T follicular helper cell (primary cell): Measurements from ENCODE around the gene GPC6.
"Not testable (repeated sequence)": the region's sequence is repeated elsewhere in the genome, so short reads cannot be mapped to it uniquely, and the experiment has no call there.

Source experiments
- DNase-seq: peaks from one replicate; pipeline ENCODE4 v3.0.0-alpha.2; 2020; ENCODE audit warnings: low read depth
- total RNA-seq, 2 experiments: gene quantifications; one replicate each; lab custom pipeline; 2026; lab: John Stamatoyannopoulos, UW

The GPC6 gene
- 0 to 0.04 reads per million in 2 experiments for total RNA-seq

DNA sequence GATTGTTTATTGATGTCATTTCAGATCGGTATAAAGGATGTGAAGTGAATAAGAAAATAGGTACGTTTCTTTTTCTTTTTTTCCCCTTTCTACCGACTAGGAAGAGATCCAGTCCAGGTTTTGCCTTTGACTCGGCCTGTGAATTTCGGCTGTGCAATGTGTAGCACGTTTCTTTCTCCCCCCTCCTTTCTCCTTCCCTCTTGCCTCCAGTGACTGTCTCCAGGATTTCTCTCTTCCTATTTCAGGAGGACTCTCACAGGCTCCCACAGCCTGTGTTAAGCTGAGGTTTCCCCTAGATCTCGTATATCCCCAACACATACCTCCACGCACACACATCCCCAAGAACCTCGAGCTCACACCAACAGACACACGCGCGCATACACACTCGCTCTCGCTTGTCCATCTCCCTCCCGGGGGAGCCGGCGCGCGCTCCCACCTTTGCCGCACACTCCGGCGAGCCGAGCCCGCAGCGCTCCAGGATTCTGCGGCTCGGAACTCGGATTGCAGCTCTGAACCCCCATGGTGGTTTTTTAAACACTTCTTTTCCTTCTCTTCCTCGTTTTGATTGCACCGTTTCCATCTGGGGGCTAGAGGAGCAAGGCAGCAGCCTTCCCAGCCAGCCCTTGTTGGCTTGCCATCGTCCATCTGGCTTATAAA is at the start of gene GPC6:
TSS of gene GPC6 (plus strand) at position 185 of the 657 bp plus-strand sequence.
- DNase-seq: no peak

DNA sequence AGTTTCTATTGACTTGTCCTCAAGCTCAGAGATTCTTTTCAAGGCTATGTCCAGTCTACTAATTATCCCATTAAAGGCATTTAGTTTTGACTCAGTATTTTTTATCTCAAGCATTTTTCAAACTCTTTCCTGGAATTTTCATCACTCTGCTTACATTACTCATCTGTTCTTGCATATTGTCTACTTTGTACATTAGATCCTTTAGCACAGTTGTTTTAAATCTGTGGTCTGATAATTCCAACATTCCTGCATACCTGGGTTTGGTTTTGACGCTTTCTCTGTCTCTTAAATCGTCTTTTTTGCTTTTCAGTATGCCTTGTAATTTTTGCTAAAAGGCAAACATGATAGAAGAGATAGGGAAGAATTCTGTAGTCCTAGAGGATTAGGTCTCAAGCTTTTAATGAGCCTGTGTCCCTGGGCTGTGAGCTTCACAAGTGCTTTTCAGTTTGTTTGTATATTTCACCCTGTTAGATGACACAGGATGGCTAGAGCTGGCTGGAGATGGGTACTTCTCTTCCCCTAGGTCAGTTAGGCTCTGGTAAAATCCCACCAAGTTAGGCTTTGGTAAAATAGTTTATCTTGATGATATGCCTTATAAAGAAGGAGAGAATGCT is 46.1 kb upstream of the GPC6 start:
- DNase-seq: no peak

DNA sequence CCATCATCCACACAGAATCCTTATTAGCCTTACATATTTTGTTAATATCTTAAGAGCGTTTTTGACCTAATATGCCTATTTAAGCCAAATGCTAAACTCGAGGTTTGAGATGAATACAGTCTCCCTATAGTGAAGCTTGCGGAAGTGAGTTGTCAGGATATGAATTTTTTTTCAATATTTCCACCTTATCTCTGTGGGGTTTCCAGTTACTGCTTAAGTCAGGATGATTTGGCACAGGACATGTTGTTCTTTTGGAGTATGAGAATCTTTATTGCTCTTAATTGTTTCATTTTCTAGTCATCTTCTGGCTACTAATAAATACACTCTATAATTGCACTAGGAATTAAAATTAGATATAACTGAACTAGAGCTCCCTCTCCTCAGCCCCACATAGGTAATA is 44.2 kb upstream of the GPC6 start:
- no peak for DNase-seq

DNA sequence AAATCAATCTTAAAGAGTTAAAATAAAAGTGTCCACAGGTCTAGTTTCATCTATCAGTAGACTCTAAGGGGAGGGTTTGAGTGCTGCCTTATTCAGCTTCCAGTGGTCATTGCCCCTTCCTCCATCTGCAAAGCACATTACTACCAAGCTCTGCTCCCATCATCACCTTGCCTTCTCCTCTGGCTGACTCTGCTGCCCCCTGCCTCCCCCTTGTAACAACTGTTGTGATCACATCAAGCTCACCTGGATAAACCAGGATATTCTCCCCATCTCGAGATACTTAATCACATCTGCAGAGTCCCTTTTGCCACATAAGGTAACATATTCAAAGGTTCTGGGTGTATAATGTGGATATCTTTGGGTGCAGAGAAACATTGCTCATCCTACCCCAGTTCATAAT is 43.3 kb upstream of the GPC6 start:
- no peak for DNase-seq

DNA sequence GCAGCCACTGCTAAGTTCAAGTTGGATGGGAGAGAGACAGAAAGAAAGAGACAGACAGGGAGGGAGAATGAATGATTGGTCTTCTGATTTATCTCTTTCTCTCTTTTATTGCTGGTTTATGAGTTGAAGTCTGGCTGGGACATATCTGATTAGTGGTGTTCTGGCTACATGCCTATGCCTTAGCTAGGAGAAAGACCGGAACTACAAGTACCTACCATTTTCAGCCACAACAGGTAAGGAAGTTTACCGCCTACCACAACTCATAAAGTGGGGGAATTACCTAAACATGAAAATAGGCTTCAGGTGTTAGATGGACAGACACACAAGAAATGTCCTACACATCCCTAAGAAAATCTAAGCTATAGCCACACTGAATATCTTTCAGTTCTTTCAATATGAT is 36.6 kb upstream of the GPC6 start:
- no peak for DNase-seq

DNA sequence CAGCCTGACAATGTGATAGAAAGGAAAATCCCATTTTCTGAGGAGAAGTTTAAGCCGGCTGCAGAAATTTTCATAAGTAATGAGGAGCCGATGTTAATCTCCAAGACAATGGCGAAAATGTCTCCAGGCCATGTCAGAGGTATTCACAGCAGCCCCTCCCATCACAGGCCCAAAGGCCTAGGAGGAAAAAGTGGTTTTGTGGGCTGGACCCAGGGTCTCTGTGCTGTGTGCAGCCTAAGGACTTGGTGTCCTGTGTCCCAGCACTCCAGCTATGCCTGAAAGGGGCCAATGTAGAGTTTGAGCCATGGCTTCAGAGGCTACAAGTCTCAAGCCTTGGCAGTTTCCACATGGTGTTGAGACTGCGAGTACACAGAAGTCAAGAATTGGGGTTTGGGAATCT is 32.9 kb upstream of the GPC6 start:
- no peak for DNase-seq

DNA sequence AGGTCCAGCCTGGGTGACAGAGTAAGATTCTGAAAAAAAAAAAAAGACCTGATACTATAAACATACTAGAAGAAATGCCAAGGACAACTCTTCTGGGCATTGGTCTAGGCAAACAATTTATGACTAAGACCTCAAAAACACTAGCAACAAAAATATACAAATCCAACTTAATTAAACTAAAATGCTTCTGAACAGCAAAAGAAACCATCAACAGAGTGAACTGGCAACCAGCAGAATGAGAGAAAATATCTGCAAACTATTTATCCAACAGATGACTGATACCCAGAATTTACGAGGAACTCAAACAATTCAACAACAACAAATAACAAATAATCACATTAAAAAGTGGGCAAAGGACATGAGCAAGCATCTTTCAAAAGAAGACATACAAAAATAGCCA is 26.8 kb upstream of the GPC6 start:
- DNase-seq: no peak

DNA sequence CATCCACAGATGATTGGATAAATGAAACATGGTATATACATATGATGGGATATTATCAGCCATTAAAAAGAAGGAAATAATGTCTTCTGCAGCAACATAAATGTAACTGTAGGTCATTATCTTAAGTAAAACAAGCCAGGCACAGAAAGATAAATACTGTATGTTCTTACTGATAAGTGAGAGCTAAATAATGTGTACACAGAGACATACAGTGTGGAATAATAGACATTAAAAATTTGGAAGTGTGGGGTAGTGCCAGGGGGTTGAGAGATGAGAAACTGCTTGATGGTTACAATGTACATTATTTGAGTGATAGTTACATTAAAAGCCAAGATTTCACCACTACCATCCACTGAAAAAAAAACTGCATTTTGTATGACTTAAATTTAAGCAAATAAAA is 26.0 kb upstream of the GPC6 start:
- no peak for DNase-seq

DNA sequence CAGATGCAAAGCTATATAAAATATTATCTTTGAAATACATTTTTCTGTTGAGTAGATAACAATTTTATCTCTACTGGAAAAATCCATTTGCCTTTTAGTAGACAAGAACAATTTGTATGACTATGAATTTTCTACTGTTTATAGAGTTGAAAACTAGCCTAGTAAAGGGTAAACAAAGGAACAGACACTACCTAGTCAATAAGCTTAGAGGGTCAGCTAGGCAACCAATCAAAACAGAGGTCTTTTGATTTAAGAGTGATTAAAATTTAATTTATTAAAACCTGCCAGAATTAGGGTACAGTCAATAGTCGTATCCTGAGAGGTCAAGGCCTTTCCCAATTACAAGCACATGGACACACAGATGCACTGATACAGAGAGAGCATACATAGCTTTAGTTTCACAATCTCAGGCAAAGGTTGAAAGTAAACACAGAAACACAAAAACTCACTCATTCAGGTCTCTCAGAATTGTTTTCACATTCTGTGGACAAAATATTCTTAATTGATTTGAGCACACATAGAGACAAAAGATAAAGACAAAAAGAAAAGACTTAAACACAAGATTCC is 24.5 kb upstream of the GPC6 start:
- no peak for DNase-seq

DNA sequence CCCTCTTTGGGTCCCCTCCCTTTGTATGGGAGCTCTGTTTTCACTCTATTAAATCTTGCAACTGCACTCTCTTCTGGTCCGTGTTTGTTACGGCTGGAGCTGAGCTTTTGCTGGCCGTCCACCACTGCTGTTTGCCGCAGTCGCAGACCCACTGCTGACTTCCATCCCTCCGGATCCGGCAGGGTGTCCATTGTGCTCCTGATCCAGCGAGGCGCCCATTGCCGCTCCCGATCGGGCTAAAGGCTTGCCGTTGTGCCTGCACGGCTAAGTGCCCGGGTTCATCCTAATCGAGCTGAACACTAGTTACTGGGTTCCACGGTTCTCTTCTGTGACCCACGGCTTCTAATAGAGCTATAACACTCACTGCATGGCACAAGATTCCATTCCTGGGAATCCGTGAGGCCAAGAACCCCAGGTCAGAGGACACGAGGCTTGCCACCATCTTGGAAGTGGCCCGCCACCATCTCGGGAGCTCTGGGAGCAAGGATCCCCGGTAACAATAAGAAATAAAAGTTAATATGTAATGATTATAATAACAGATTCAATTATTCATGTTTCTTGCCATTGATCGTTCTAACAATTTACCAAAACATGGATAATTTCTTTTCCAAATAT is 19.7 kb upstream of the GPC6 start:
- DNase-seq: not testable (repeated sequence)

DNA sequence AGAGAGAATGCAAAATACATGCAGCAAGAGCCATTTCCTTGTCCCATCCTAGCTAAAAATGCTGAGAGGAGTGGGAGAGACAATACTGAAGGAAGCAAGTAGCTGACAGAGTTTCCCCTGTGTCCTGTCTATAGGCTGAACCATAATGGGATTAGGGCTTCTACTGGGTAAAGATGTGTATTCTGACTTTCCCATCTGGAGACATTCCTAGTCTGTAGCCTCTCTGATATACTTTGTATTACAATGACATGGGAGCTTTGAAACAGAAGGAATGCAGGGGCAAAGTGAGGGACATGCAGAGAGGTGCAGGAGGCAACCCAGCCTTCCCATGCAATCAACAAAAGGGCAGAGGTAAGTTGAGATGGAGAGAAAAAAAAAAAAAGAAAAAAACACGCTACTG is 10.5 kb upstream of the GPC6 start:
- no peak for DNase-seq

DNA sequence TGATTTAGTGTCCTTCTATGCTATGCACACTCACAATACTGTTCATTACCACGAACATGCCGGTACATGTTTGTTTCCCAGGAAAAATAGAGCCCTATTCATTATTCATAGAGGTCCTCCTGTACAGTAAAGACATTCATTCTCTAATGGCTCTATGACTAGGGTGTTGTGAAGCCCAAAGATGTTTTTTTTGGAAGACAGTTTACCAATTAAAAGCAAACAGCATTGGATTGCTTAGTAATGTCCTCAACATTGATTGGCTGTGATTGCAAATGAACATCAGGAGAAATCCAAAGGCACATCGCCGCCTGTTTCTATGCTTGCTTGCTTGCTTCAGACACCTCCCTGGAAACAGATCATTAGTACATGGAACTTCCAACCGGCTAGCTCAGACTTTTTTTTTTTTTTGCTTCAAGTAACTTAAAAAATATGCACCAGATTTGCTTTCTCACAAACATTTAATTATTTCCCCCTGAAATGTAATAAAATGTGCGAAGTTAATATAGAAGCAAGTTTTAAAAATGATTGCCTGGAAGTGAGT is 8.8 kb upstream of the GPC6 start:
- DNase-seq: no peak

DNA sequence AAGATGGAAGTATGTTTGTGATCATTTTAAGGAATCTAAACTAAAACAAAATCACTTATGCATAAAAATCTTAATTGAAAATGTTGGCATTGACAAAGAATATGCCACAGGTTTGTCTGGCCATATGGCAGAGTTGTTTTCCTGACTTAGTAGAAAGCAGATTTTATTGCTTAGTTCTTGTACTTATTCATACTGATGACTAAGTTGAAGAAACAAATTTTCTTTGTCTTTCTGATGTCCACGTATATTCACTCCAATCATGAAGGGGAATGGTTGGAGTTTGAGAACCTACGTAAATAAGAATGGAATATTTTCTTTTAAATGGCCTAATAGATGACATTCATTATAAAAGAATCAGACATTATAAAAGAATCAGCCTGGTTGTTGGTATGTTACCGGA is 8.0 kb upstream of the GPC6 start:
- no peak for DNase-seq

DNA sequence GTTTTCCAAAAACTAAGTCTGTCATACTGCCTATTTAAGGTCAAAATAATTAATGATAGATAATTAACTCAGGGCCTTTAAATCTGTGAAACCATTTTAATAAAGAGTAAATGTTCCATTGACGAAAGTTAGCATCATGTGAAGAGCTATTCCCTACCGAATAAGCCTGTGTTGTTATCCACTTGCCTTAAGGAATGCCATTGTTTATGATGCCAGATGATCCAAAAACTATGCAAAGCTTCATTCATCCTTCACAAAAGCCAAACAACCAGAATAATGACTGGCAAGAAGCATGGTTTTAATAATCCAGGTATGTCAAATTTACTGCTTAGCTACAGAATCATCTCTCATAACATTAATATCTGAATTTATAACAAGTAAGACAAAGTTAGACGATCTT is 6.5 kb upstream of the GPC6 start:
- DNase-seq: no peak

DNA sequence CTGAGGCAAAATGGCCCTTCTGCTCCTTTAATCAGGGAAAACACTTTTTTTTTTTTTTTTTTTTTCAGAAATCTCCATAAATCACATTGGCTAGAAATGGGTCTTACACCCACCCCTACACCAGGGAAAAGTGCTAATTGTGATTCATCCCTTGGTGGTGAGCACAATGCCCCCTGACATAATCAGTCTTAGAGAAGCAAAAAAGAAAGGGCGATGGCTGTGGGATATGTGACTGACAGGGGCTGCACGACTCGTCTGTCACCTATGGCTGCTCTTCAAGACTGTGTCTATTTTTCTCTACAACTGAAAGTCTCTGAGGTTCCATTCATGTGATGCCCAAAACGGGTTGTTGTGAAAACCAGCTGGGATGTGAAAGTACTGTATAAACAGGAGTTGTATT is 3.6 kb upstream of the GPC6 start:
- no peak for DNase-seq

DNA sequence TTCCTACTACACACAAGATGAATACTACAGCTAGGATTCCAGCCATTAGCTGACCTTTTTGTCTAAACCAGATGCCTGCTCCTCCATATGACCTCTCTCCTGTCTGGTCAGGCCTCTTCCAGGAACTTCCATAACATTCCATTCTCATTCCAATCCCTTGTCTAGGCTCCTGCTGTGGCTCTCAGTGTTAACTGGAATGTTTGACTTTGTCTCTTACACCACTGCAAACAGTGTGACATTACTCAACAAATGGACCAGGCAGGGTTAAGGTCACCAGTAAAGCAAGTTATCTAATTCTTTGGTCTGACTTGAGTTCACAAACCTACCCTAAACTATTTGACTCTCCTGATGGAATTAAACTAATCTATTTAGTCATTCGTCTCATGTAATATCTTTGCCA is 2.1 kb upstream of the GPC6 start:
- no peak for DNase-seq

DNA sequence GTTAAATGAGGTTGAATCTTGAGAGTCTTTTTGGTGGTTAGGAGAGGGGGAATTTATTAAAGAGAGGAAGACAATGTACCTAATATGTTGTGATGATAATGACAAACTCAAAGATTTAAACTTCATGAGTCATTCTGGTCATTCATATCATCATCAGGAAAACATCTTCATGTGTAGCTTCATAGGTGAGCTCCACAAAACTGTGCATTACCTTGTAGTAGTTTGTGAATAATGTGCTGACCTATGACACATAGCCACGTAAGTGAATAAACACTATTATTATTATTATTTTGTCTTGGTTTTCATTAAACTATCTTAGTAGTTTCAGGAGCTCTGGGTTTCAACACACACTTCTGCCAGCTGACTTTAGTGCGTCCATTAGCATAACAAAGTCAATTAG is 997 bp upstream of the GPC6 start:
- no peak for DNase-seq

DNA sequence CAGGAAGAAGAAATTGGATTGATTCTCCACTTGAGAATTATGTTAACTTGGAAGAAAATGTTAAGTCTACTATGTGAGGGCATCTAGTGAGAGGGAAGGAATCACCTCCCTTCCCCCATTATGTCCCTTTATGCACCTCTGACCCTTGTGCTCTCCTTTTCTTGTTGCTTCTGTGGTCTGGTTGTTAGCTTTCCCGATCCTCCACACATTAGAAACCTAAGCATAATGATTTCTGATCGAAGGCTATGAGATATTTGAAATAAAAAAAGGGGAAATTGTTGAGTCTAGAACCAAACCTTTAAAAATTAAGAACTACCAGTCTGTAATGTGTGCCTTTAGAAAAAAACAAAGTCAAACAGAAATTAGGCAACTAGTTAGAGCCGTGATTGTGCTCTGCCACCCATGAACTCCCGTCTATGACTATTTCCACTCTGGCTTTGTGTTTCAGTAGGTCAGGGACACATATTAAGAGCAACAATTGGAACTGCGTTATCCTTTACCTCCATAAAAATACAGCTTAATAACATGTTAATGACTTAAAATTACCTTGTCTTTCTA is 463 bp upstream of the GPC6 start:
- no peak for DNase-seq

DNA sequence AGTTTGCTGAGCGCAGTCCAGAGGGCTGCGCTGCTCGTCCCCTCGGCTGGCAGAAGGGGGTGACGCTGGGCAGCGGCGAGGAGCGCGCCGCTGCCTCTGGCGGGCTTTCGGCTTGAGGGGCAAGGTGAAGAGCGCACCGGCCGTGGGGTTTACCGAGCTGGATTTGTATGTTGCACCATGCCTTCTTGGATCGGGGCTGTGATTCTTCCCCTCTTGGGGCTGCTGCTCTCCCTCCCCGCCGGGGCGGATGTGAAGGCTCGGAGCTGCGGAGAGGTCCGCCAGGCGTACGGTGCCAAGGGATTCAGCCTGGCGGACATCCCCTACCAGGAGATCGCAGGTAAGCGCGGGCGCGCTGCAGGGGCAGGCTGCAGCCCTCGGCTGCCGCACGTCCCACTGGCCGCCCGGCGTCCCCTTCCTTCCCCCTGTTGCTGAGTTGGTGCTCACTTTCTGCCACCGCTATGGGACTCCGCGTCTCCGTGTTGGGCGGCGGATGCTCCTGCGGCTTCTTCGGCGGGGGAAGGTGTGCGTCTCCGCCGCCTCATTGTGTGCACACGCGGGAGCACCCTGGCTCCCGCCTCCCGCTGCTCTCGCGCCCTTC is 772 bp downstream of the GPC6 start:
- DNase-seq: no peak

DNA sequence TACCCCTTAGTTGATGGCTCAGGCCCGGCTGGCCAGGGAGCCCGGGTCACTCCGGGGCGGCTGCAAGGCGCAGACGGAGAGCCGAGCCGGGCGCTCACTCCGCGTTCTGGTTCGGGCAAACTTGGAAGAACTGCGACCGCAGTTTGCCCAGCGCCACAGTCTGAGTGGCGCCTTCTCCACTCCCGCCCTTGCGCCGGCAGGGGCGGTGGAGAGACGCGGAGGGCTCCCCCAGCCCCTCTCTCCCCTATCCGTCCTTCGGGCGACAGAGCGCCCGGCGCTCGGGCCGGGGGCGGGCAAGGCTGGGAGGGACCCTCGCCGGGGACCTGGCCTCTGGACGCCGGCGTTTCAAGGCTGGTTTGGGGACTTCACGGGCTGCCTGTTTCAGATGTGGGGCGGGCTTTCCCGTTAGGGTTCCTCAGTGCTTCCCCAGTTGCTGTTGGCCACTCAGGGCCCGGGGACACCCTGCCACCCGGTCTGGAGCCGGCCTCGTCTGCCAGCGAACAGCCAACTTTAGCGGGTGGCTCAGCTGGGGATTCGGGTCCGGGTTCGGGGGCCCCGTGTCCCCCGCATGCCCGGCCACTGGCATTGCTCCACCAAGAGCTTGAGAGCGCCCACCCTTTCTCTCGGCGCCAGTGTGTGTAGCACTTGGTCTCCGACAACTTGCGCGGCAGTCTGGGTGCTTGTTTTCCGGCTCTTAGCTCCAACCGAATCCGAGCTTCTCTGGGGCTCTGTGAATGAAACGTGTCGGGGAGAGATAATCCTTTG is 1.5 kb downstream of the GPC6 start:
- DNase-seq: no peak

DNA sequence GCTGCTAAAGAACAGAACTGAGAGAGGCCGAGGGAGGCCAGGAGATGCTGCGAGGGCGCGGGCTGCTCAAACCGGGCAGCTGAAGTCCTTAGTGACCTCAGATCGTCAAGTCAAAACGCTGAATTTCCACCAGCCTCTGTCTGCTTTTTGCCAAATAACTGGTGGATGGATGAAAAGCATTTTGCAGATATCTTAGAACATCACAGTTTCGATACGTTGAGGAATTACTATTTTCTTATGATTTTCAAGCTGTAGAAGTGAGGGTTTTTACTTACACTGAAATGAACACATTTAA is 2.0 kb downstream of the GPC6 start:
- DNase-seq: no peak
